WERI-Rb-1 (cell line): ENCODE measurements around the gene SUFU.

Source experiments
- DNase-seq: peaks from one replicate; pipeline ENCODE4 v3.0.0-alpha.2; 2020
- H3K27ac ChIP-seq: fragments of 250-450 bp; sonication (Bioruptor Pico); 2 replicates; pipeline ENCODE4 v1.5.1; 2020; ENCODE audit warnings: mild to moderate bottlenecking, moderate library complexity
- H3K27me3 ChIP-seq: fragments of 250-450 bp; sonication (Bioruptor Pico); 2 replicates; pipeline ENCODE4 v1.5.1; 2021; ENCODE audit warnings: mild to moderate bottlenecking, low read depth, moderate library complexity; ENCODE audit not compliant: insufficient read depth, severe bottlenecking
- H3K36me3 ChIP-seq: fragments of 250-450 bp; sonication (Bioruptor Pico); 2 replicates; pipeline ENCODE4 v1.5.1; 2020; ENCODE audit warnings: mild to moderate bottlenecking, moderate library complexity
- H3K4me3 ChIP-seq: 2 replicates; pipeline ENCODE4 v1.5.1; 2011; ENCODE audit warnings: low read depth, mild to moderate bottlenecking, control low read depth, low read length
- H3K9me3 ChIP-seq: fragments of 250-450 bp; sonication (Bioruptor Pico); 2 replicates; pipeline ENCODE4 v1.5.1; 2021; ENCODE audit warnings: mild to moderate bottlenecking, moderate library complexity; ENCODE audit not compliant: severe bottlenecking
- TF ChIP-seq, protein P1 (sequence below): IDR thresholded peaks from 2 replicates; pipeline ENCODE4 v1.5.1; 2011; ENCODE audit warnings: low read depth, mild to moderate bottlenecking, control low read depth, inconsistent platforms, low read length

Gene SUFU

GRCh38 chr10:102583435-102584417, 80.0 kb downstream of the SUFU start:
- no peaks in the 10 kb centered on the region for H3K27me3 ChIP-seq
- no peaks in the 10 kb centered on the region for H3K9me3 ChIP-seq
- H3K4me3 ChIP-seq: no peak overlapping the region
- TF ChIP-seq, protein P1, sequence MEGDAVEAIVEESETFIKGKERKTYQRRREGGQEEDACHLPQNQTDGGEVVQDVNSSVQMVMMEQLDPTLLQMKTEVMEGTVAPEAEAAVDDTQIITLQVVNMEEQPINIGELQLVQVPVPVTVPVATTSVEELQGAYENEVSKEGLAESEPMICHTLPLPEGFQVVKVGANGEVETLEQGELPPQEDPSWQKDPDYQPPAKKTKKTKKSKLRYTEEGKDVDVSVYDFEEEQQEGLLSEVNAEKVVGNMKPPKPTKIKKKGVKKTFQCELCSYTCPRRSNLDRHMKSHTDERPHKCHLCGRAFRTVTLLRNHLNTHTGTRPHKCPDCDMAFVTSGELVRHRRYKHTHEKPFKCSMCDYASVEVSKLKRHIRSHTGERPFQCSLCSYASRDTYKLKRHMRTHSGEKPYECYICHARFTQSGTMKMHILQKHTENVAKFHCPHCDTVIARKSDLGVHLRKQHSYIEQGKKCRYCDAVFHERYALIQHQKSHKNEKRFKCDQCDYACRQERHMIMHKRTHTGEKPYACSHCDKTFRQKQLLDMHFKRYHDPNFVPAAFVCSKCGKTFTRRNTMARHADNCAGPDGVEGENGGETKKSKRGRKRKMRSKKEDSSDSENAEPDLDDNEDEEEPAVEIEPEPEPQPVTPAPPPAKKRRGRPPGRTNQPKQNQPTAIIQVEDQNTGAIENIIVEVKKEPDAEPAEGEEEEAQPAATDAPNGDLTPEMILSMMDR: peak; percentile 85
- no peak overlapping the region for H3K27ac ChIP-seq
- DNase-seq: peak; percentile 83
- H3K36me3 ChIP-seq: no peaks in the 10 kb centered on the region

DNA sequence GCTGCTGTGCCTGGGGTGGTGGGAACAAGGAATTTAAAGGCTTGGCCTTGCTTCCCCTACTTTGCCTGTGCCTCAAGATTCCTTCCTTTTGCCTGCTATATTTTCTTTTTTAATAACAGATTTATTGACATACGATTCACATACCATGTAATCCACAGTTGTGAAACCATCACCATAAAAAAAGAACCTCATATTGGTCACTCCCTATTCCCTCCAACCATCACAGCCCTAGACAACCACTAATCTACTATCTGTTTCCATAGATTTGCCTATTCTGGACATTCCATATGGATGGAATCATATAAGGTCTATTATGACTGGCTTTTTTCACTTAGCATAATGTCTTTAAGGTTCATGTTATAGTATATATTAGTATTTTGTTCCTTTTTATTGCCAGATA, 81.3 kb downstream of the SUFU start:
- Histone ChIP-seq H3K27me3 (no peaks in the 10 kb centered on the region), H3K36me3 (no peaks in the 10 kb centered on the region), H3K9me3 (no peaks in the 10 kb centered on the region), H3K4me3 (no peak overlapping the region), H3K27ac (no peak overlapping the region)
- DNase-seq: no peak
- TF ChIP-seq, protein P1: no peak

DNA sequence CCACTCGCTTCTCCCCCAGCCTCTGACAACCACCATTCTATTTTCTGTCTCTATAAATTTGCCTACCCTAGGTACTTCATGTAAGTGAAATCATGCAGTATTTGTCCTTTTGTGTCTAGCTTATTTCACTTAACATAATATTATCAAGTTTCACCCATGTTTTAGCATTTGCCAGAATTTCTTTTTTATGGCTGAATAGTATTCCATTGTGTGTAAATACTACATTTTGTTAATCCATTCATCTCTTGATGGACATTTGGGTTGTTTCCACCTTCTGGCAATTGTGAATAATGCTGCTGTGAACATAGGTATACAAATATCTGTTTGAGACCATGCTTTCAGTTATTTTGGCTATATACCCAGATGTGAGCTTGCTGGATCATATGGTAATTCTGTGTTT, 83.1 kb downstream of the SUFU start:
- TF ChIP-seq, protein P1: no peak
- no peaks in the 10 kb centered on the region for H3K27me3 ChIP-seq
- no peak overlapping the region for H3K27ac ChIP-seq

DNA sequence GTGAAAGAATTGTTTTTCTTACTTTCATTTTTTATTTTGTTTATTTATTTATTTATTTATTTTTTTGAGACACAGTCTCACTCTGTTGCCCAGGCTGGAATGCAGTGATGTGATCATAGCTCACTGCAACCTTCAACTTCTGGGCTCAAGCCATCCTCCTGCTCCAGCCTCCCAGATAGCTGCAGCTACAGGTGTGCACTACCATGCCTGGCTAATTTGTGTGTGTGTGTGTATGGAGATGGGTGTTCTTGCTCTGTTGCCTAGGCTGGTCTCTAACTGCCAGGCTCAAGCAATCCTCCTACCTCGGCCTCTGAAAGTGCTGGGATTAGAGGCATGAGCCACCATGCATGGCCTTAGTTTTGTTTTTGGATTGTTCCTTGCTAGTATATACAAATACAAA, 85.1 kb downstream of the SUFU start:
- H3K4me3 ChIP-seq: no peak overlapping the region
- no peak overlapping the region for H3K27ac ChIP-seq
- no peak for DNase-seq
- no peaks in the 10 kb centered on the region for H3K36me3 ChIP-seq
- no peaks in the 10 kb centered on the region for H3K27me3 ChIP-seq
- TF ChIP-seq, protein P1: no peak
- no peaks in the 10 kb centered on the region for H3K9me3 ChIP-seq

More for the DNA sequence above, 83.1 kb downstream of the SUFU start:
- Histone ChIP-seq H3K9me3 (no peaks in the 10 kb centered on the region), H3K36me3 (no peaks in the 10 kb centered on the region), H3K4me3 (no peak overlapping the region)
- DNase-seq: no peak

GRCh38 chr10:102593074-102593803, 89.5 kb downstream of the SUFU start:
- DNase-seq: no peak

More at GRCh38 chr10:102593074-102593803, 89.5 kb downstream of the SUFU start:
- Histone ChIP-seq H3K27ac (no peak overlapping the region), H3K36me3 (peaks cover 7% of the 10 kb centered on the region), H3K27me3 (no peaks in the 10 kb centered on the region), H3K9me3 (no peaks in the 10 kb centered on the region), H3K4me3 (no peak overlapping the region)
- TF ChIP-seq, protein P1: no peak
